Lower leg skin (tissue), 3 donors: ENCODE data around the gene MCMBP.

Experiments
- CTCF ChIP-seq, 3 donors: fragments of 450-650 bp; IDR thresholded peaks; one replicate each; pipeline ENCODE4 v1.5.1; 2016; ENCODE audit warnings: antibody characterized with exemption in 3 of 3, mild to moderate bottlenecking in 3 of 3, moderate library complexity in 2 of 3
- POLR2A ChIP-seq, 2 donors: fragments of 450-650 bp; IDR thresholded peaks; one replicate each; pipeline ENCODE4 v1.6.1; 2016 to 2017; ENCODE audit warnings: antibody characterized with exemption in 2 of 2, mild to moderate bottlenecking in 1 of 2, moderate library complexity in 1 of 2

GRCh38 chr10:119896937-119897770 is 24.5 kb upstream of the MCMBP start:
- TF ChIP-seq POLR2A (IDR thresholded peaks at IDR 0.05) = no peak
- TF ChIP-seq CTCF (IDR thresholded peaks at IDR 0.05) = no peak
